DMS 273 (cell line): Measurements from ENCODE around the gene ZNF438.

Experiments used
- DNase-seq: peaks from one replicate; lab custom pipeline; 2025; ENCODE audit not compliant: unreplicated experiment; lab: John Stamatoyannopoulos, UW

Gene ZNF438

GRCh38 chr10:30897048-30897447 lies 134.6 kb downstream of the ZNF438 start:
- DNase-seq: no peak

GRCh38 chr10:30894221-30894620 lies 137.4 kb downstream of the ZNF438 start:
- DNase-seq: no peak

- no peak for DNase-seq
Measured at GRCh38 chr10:30893208-30893607, 138.5 kb downstream of the ZNF438 start.

- no peak for DNase-seq
Measured at GRCh38 chr10:30887839-30888238, 143.8 kb downstream of the ZNF438 start.

- no peak for DNase-seq
Measured at GRCh38 chr10:30885423-30885822, 146.2 kb downstream of the ZNF438 start.

GRCh38 chr10:30883751-30884150 lies 147.9 kb downstream of the ZNF438 start:
- no peak for DNase-seq

GRCh38 chr10:30883116-30883515 lies 148.5 kb downstream of the ZNF438 start:
- no peak for DNase-seq

GRCh38 chr10:30882281-30882680 lies 149.4 kb downstream of the ZNF438 start:
- DNase-seq: no peak

GRCh38 chr10:30878920-30879319 lies 152.7 kb downstream of the ZNF438 start:
- DNase-seq: no peak

- no peak for DNase-seq
Measured at GRCh38 chr10:30877111-30877510, 154.6 kb downstream of the ZNF438 start.

GRCh38 chr10:30873411-30873810 lies 158.3 kb downstream of the ZNF438 start:
- peak; percentile 31 for DNase-seq

GRCh38 chr10:30870896-30871295 lies 160.8 kb downstream of the ZNF438 start:
- DNase-seq: no peak

- DNase-seq: no peak
Measured at GRCh38 chr10:30869566-30869965, 162.1 kb downstream of the ZNF438 start.

GRCh38 chr10:30868611-30869010 lies 163.1 kb downstream of the ZNF438 start:
- DNase-seq: peak; percentile 93

- DNase-seq: peak; percentile 3
Measured at GRCh38 chr10:30866896-30867295, 164.8 kb downstream of the ZNF438 start.

GRCh38 chr10:30865141-30865926 lies 166.3 kb downstream of the ZNF438 start:
- no peak for DNase-seq

- DNase-seq: no peak
Measured at GRCh38 chr10:30863516-30864210, 168.0 kb downstream of the ZNF438 start.

- DNase-seq: peak; percentile 46
Measured at GRCh38 chr10:30862486-30862885, 169.2 kb downstream of the ZNF438 start.

- no peak for DNase-seq
Measured at GRCh38 chr10:30861976-30862375, 169.7 kb downstream of the ZNF438 start.

GRCh38 chr10:30861221-30861620 lies 170.4 kb downstream of the ZNF438 start:
- DNase-seq: no peak

GRCh38 chr10:30858499-30858898 lies 173.2 kb downstream of the ZNF438 start:
- DNase-seq: no peak

GRCh38 chr10:30857803-30858202 lies 173.9 kb downstream of the ZNF438 start:
- peak; percentile 69 for DNase-seq
